Gastroesophageal sphincter (tissue), 4 donors: ENCODE data around the gene SLC26A9. TPM values are rescaled to one million over a fixed set of nuclear protein-coding genes. Genes with fewer than 3 reads are reported as not detected.

Source experiments
- ATAC-seq: fragments of 150-250 bp; one replicate; pipeline ENCODE4 v1.9.1; 2016; ENCODE audit warnings: mild to moderate bottlenecking, moderate library complexity
- H3K27ac ChIP-seq, 4 donors: fragments of 200-600 bp; sonication (generic) in 3 of 4; 1 replicate in 3 of 4; 2 replicates in 1 of 4; pipeline ENCODE4 v1.5.1; 2016 to 2019
- H3K27me3 ChIP-seq: fragments of 200-600 bp; sonication (generic); one replicate; pipeline ENCODE4 v1.5.1; 2019
- H3K36me3 ChIP-seq, 2 donors: fragments of 200-600 bp; sonication (generic); one replicate each; pipeline ENCODE4 v1.5.1; 2019; ENCODE audit warnings: control low read depth in 1 of 2
- H3K4me1 ChIP-seq, 3 donors: fragments of 200-600 bp; sonication (generic); 1 replicate in 2 of 3; 2 replicates in 1 of 3; pipeline ENCODE4 v1.5.1; 2016 to 2019; ENCODE audit warnings: control low read depth in 2 of 3
- H3K4me3 ChIP-seq, 2 donors: fragments of 200-600 bp; sonication (generic); one replicate each; pipeline ENCODE4 v1.5.1; 2019; ENCODE audit warnings: mild to moderate bottlenecking in 1 of 2, moderate library complexity in 1 of 2
- H3K9me3 ChIP-seq, 3 donors: fragments of 200-600 bp; sonication (generic); one replicate each; pipeline ENCODE4 v1.5.1; 2017 to 2019; ENCODE audit warnings: control low read depth in 2 of 3
- EP300 ChIP-seq: sonication (generic); formaldehyde crosslinking; IDR thresholded peaks from one replicate; pipeline ENCODE4 v1.6.1; 2017; ENCODE audit warnings: antibody characterized with exemption, mild to moderate bottlenecking
- POLR2A ChIP-seq, 2 donors: fragments of 450-650 bp; IDR thresholded peaks; one replicate each; pipeline ENCODE4 v1.6.1; 2017; ENCODE audit warnings: antibody characterized with exemption in 2 of 2, mild to moderate bottlenecking in 2 of 2, moderate library complexity in 1 of 2
- POLR2AphosphoS5 ChIP-seq: sonication (generic); formaldehyde crosslinking; IDR thresholded peaks from one replicate; pipeline ENCODE4 v1.6.1; 2017; ENCODE audit warnings: antibody characterized with exemption
- WGBS, 2 donors: methylation state at CpG; one replicate each; pipeline ENCODE4 v1.1.5; 2018; ENCODE audit warnings: low coverage in 1 of 2; 5-methylcytosine and 5-hydroxymethylcytosine counted together
- total RNA-seq, 4 donors: library from RNA; depleted of rRNA; stranded (reverse); fragments of >200 nt; gene quantifications; one replicate each; pipeline ENCODE4 v1.1.0, GENCODE V29; 2016
- TF ChIP-seq, protein P1 (sequence below), 4 experiments: fragments of 200-600 bp in 2 of 4; fragments of 450-650 bp in 2 of 4; sonication (generic) in 1 of 4; IDR thresholded peaks; one replicate each; pipeline ENCODE4 v1.5.1; 2017 to 2019; ENCODE audit warnings: antibody characterized with exemption in 4 of 4, mild to moderate bottlenecking in 2 of 4, moderate library complexity in 2 of 4

SLC26A9 gene
- total RNA-seq, 4 donors from 2014 or later = 0.16 TPM; not detected in 3

- Histone ChIP-seq H3K27ac (no peak overlapping the region), H3K36me3 (no peaks in the 10 kb centered on the region), H3K4me3 (no peak overlapping the region), H3K27me3 (no peaks in the 10 kb centered on the region), H3K9me3 (no peaks in the 10 kb centered on the region), H3K4me1 (peaks cover 0 to 19% (median 0%) of the 10 kb centered on the region in 3 donors)
- TF ChIP-seq, protein P1, sequence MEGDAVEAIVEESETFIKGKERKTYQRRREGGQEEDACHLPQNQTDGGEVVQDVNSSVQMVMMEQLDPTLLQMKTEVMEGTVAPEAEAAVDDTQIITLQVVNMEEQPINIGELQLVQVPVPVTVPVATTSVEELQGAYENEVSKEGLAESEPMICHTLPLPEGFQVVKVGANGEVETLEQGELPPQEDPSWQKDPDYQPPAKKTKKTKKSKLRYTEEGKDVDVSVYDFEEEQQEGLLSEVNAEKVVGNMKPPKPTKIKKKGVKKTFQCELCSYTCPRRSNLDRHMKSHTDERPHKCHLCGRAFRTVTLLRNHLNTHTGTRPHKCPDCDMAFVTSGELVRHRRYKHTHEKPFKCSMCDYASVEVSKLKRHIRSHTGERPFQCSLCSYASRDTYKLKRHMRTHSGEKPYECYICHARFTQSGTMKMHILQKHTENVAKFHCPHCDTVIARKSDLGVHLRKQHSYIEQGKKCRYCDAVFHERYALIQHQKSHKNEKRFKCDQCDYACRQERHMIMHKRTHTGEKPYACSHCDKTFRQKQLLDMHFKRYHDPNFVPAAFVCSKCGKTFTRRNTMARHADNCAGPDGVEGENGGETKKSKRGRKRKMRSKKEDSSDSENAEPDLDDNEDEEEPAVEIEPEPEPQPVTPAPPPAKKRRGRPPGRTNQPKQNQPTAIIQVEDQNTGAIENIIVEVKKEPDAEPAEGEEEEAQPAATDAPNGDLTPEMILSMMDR (IDR thresholded peaks at IDR 0.05) = no peak
- TF ChIP-seq POLR2AphosphoS5 (no peak), EP300 (no peak), POLR2A (IDR thresholded peaks at IDR 0.05) (no peak)
- WGBS, 2 donors = 56 to 59% methylated on average over 4 to 7 of the region's 8 CpGs
- ATAC-seq = no peak
Observed at GRCh38 chr1:205917466-205918238, 25.6 kb downstream of the SLC26A9 start.

DNA sequence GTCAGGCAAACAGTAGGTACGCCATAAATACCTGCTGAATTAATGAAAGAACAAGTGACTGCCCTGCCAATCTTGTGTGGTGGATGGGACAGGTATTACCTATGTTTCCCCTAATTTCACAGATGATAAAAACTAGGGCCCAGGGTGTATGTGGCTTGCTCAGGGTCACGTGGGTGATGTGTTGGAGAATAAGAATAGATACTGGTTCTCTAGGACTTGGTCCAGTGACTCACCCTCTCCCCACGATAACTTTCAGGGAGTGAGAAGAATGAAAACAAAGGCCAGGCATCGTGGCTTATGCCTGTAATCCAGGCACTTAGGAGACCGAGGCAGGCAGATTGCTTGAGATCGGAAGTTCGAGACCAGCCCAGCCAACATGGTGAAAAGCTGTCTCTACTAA lies 26.7 kb downstream of the SLC26A9 start:
- peaks cover 0 to 19% (median 0%) of the 10 kb centered on the region in 3 donors for H3K4me1 ChIP-seq
- 70 to 85% methylated on average over 6 of the region's 7 CpGs for WGBS, 2 donors
- no peaks in the 10 kb centered on the region for H3K27me3 ChIP-seq
- no peak overlapping the region for H3K4me3 ChIP-seq
- TF ChIP-seq POLR2AphosphoS5 = no peak
- TF ChIP-seq, protein P1 (IDR thresholded peaks at IDR 0.05) = no peak
- TF ChIP-seq EP300 = no peak
- TF ChIP-seq POLR2A (IDR thresholded peaks at IDR 0.05) = no peak
- H3K9me3 ChIP-seq = no peaks in the 10 kb centered on the region
- H3K27ac ChIP-seq = no peak overlapping the region
- H3K36me3 ChIP-seq = no peaks in the 10 kb centered on the region
- ATAC-seq = no peak

GRCh38 chr1:205915354-205915990 lies 27.8 kb downstream of the SLC26A9 start:
- 63 to 70% methylated on average over 2 to 7 of the region's 10 CpGs for WGBS, 2 donors
- no peaks in the 10 kb centered on the region for H3K9me3 ChIP-seq
- H3K36me3 ChIP-seq = no peaks in the 10 kb centered on the region
- ATAC-seq = no peak
- no peaks in the 10 kb centered on the region for H3K27me3 ChIP-seq
- no peak overlapping the region for H3K27ac ChIP-seq
- no peak overlapping the region for H3K4me3 ChIP-seq
- TF ChIP-seq POLR2AphosphoS5 (no peak), POLR2A (IDR thresholded peaks at IDR 0.05) (no peak), EP300 (no peak)
- TF ChIP-seq, protein P1 (IDR thresholded peaks at IDR 0.05) = no peak
- H3K4me1 ChIP-seq = peaks cover 0 to 19% (median 0%) of the 10 kb centered on the region in 3 donors

DNA sequence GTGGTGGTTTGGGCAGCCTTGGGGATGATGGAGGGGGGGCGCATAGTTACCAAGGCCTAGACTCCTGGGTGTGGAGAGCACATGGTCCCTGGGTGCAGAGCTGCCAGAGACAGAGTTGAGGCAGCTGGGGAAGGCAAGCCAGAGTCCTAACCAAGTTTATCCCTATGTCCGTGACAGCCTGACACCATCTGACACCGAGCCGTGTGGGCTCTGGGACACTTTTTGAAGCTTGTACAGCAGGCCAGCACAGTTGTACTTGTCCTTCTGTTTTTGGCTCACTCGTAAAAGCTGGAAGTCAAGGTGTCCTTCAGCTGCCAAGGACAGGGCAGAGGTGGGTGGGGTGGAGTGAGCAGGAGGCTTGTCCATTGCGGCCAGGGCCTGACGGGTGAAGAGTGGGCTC lies 28.5 kb downstream of the SLC26A9 start:
- TF ChIP-seq POLR2A (IDR thresholded peaks at IDR 0.05) (no peak), POLR2AphosphoS5 (no peak)
- TF ChIP-seq, protein P1 (IDR thresholded peaks at IDR 0.05) = no peak
- H3K27me3 ChIP-seq = no peaks in the 10 kb centered on the region
- H3K4me3 ChIP-seq = no peak overlapping the region
- H3K36me3 ChIP-seq = no peaks in the 10 kb centered on the region
- 69% methylated on average over 4 of the region's 7 CpGs; no CpG with 5 or more reads in 1 of the 2 donors for WGBS, 2 donors
- no peaks in the 10 kb centered on the region for H3K9me3 ChIP-seq
- no peak for ATAC-seq
- H3K27ac ChIP-seq = no peak overlapping the region
- H3K4me1 ChIP-seq = peaks cover 0 to 19% (median 0%) of the 10 kb centered on the region in 3 donors
